Neural crest cell (in vitro differentiated cells): Measurements from ENCODE around the gene ZNF358. TPM values are rescaled to one million over a fixed set of nuclear protein-coding genes. Genes with fewer than 3 reads are reported as not detected.

ENCODE experiments used
- DNase-seq: peaks from one replicate; pipeline ENCODE4 v3.0.0; 2021; ENCODE audit warnings: low read depth, mixed read lengths, low spot score
- H3K27ac Mint-ChIP-seq: one replicate; pipeline ENCODE4 v1.8.0; 2021; ENCODE audit warnings: mild to moderate bottlenecking, mixed read lengths; ENCODE audit not compliant: unreplicated experiment
- H3K27me3 Mint-ChIP-seq: 2 replicates; pipeline ENCODE4 v1.8.0; 2021; ENCODE audit warnings: low read depth, mild to moderate bottlenecking, mixed read lengths
- H3K36me3 Mint-ChIP-seq: 2 replicates; pipeline ENCODE4 v1.8.0; 2021; ENCODE audit warnings: low read depth, mild to moderate bottlenecking, mixed read lengths
- H3K4me1 Mint-ChIP-seq: 2 replicates; pipeline ENCODE4 v1.8.0; 2021; ENCODE audit warnings: mixed read lengths
- H3K4me3 Mint-ChIP-seq: one replicate; pipeline ENCODE4 v1.8.0; 2021; ENCODE audit warnings: mild to moderate bottlenecking, mixed read lengths
- H3K9me3 Mint-ChIP-seq: 2 replicates; pipeline ENCODE4 v1.8.0; 2021; ENCODE audit warnings: mixed read lengths
- CTCF ChIP-seq: fragments of 200-600 bp; sonication (generic); conservative IDR thresholded peaks from 2 replicates; pipeline ENCODE4 v1.5.0; 2021; ENCODE audit warnings: antibody characterized with exemption, mild to moderate bottlenecking
- total RNA-seq: library from RNA; stranded (reverse); gene quantifications from 2 replicates; pipeline ENCODE4 v1.2.1, GENCODE V29; 2021

Gene ZNF358
- total RNA-seq, 1 donor from 2014 or later = 75.6 TPM

GRCh38 chr19:7562646-7563393 lies 46.9 kb downstream of the ZNF358 start:
- no peak for DNase-seq
- Mint-ChIP-seq H3K9me3 (no peaks in the 10 kb centered on the region), H3K27ac (peak overlapping the region; percentile 86), H3K4me1 (no peaks in the 10 kb centered on the region), H3K36me3 (peaks cover 12% of the 10 kb centered on the region), H3K4me3 (no peak overlapping the region), H3K27me3 (no peaks in the 10 kb centered on the region)
- TF ChIP-seq CTCF = no peak

GRCh38 chr19:7564866-7565265 lies 49.0 kb downstream of the ZNF358 start:
- Mint-ChIP-seq H3K27ac (no peak overlapping the region), H3K4me3 (no peak overlapping the region), H3K27me3 (peaks cover 2% of the 10 kb centered on the region), H3K36me3 (peaks cover 4% of the 10 kb centered on the region), H3K4me1 (no peaks in the 10 kb centered on the region), H3K9me3 (no peaks in the 10 kb centered on the region)
- no peak for DNase-seq
- no peak for TF ChIP-seq CTCF

GRCh38 chr19:7565332-7565731 lies 49.4 kb downstream of the ZNF358 start:
- H3K27ac Mint-ChIP-seq = no peak overlapping the region
- TF ChIP-seq CTCF = no peak
- no peaks in the 10 kb centered on the region for H3K9me3 Mint-ChIP-seq
- no peak overlapping the region for H3K4me3 Mint-ChIP-seq
- H3K27me3 Mint-ChIP-seq = peaks cover 2% of the 10 kb centered on the region
- peaks cover 1% of the 10 kb centered on the region for H3K36me3 Mint-ChIP-seq
- no peak for DNase-seq
- no peaks in the 10 kb centered on the region for H3K4me1 Mint-ChIP-seq

Other genes starting within 250 kb of the ZNF358 start
- 14.1 and 16.0 TPM in 2 replicates for gene INSR, start 221.7 kb upstream of the ZNF358 start, total RNA-seq
- gene ARHGEF18, start 167.2 kb upstream of the ZNF358 start, total RNA-seq = 36.5 and 38.3 TPM in 2 replicates
- 2.3 and 3.4 TPM in 2 replicates for gene PEX11G, start 27.1 kb upstream of the ZNF358 start, total RNA-seq
- gene MCOLN1, start 6.5 kb downstream of the ZNF358 start, total RNA-seq = 24.4 and 26.7 TPM in 2 replicates
- gene PNPLA6, start 19.6 kb downstream of the ZNF358 start, total RNA-seq = 72.1 and 74.7 TPM in 2 replicates
- gene CAMSAP3, start 79.8 kb downstream of the ZNF358 start, total RNA-seq = 10.3 and 13.7 TPM in 2 replicates
- 47.0 and 47.8 TPM in 2 replicates for gene XAB2, start 113.4 kb downstream of the ZNF358 start, total RNA-seq
- gene PET100, start 113.7 kb downstream of the ZNF358 start, total RNA-seq = 141 and 165 TPM in 2 replicates
- not detected in 2 replicates for gene PCP2, start 117.6 kb downstream of the ZNF358 start, total RNA-seq
- 4.6 and 5.2 TPM in 2 replicates for gene STXBP2, start 121.0 kb downstream of the ZNF358 start, total RNA-seq
- gene RETN, start 152.9 kb downstream of the ZNF358 start, total RNA-seq = not detected in 2 replicates
- gene MCEMP1, start 161.0 kb downstream of the ZNF358 start, total RNA-seq = not detected in 2 replicates
- gene TRAPPC5, start 164.7 kb downstream of the ZNF358 start, total RNA-seq = 83.8 and 87.2 TPM in 2 replicates
- gene FCER2, start 186.0 kb downstream of the ZNF358 start, total RNA-seq = not detected in 2 replicates
- gene CLEC4G, start 216.0 kb downstream of the ZNF358 start, total RNA-seq = not detected in 2 replicates
- not detected in 2 replicates for gene CD209, start 231.4 kb downstream of the ZNF358 start, total RNA-seq
- gene CLEC4M, start 247.1 kb downstream of the ZNF358 start, total RNA-seq = not detected in 2 replicates